GM11168 (cell line): Measurements from ENCODE around the gene DTX3.
"Not testable (repeated sequence)": the region's sequence is repeated elsewhere in the genome, so short reads cannot be mapped to it uniquely, and the experiment has no call there.

ENCODE experiments used
- in situ Hi-C: fragments of 300-500 bp; cut with MboI; formaldehyde crosslinking; loops from one replicate; pipeline ENCODE4 v1.12.0; 2022; ENCODE audit warnings: low sequenced_read_pairs; ENCODE audit not compliant: unreplicated experiment

Gene DTX3, protein sequence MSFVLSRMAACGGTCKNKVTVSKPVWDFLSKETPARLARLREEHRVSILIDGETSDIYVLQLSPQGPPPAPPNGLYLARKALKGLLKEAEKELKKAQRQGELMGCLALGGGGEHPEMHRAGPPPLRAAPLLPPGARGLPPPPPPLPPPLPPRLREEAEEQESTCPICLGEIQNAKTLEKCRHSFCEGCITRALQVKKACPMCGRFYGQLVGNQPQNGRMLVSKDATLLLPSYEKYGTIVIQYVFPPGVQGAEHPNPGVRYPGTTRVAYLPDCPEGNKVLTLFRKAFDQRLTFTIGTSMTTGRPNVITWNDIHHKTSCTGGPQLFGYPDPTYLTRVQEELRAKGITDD

DNA sequence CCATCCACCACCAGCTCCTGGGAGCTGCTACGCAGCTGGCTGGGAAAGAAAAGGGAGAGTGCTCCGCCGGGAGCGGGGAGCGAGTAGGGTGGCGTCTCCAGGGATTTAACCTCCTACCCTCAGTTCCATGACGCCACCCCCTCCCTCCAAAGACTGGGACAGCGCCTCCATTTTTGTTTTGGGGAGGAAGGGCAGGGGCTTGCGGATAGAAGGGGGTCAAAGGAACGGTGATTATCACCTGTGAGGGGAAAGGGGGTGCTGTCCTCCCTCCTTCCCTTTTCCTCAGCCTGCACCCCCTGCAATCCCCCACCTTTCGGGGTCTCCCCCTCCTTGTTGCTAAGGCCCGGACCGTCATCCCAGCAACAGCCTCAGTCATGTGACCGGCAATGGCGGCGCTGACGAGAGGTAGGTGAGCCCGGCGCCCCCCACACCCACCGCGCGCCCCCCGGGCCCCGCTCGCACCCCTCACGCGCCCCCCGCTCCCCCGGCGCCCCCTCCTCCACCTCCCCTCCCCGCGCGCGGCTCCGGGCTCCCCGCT is at the start of gene DTX3:
Gene DTX3, plus strand, starts transcription at position 371 of the 538 bp plus-strand sequence. CDS start 1,694 bp downstream, outside the sequence.
- in situ Hi-C loops, result no loop called here

DNA sequence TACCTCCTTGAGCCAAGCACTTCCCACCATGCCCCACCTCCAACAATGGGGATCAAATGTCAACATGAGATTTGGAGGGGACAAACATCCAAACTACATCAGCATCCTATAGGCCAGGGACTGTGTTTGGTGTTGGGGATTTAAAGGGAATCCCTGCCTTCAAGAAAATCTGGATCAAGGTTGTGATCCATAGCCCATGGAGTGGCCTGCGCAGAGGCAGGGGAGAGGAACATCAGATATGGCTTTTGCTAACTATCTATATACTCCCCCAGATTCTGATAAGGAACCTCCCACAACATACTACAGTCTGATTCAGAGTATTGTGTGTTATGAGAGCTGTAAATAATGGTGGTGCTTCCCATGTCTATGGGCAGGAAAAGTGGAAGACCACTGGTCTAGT is 49.7 kb upstream of the DTX3 start:
- in situ Hi-C loops, result no loop called here

DNA sequence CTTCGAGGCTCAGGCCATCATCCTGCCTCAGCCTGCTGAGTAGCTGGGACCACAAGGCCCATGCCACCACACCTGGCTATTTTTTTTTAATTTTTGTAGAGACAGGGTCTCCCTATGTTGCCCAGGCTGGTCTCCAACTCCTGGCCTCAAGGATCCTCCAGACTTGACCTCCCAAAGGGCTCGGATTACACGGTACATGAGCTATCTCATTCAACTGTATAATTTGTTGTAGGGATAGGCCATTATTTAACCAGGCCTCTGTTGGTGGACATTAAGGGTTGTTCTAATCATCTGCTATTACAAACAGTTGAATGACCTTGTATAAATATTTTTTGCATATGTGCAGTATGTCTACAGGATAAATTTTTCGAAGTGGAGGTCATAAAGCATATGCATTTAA is 45.8 kb upstream of the DTX3 start:
- in situ Hi-C loops, result no loop called here

DNA sequence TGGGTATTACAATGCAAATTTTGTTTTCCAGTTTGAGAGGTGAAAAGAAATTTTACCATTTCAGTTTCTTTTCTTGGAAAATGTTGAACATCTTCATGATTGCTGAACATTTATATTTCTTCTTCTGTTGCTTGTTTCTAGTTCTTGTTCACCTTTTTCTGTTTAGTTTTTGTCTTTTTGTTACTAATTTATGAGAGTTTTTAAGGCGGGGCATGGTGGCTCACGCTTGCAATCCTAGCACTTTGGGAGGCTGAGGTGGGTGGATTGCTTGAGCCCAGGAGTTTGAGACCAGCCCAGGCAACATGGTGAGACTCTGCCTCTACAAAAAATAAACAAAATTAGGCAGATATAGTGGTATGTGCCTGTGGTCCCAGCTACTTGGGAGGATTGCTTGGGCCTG is 44.1 kb upstream of the DTX3 start:
- in situ Hi-C loops, result no loop called here

DNA sequence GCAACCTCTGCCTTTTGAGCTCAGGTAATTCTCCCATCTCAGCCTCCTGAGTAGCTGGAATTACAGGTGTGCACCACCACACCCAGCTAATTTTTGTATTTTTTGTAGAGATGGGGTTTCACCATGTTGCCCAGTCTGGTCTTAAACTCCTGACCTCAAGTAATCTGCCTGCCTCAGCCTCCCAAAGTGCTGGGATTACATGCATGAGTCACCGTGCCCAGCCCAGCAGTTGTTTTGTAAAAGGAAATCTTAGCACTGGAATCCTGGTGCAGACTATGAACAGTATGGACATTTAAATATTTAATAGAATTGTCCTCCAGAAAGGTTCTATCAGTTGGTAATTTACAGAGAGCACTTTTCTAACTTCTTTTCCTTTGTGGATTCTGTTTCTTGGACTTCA is 43.5 kb upstream of the DTX3 start:
- in situ Hi-C loops, result not testable (repeated sequence)

DNA sequence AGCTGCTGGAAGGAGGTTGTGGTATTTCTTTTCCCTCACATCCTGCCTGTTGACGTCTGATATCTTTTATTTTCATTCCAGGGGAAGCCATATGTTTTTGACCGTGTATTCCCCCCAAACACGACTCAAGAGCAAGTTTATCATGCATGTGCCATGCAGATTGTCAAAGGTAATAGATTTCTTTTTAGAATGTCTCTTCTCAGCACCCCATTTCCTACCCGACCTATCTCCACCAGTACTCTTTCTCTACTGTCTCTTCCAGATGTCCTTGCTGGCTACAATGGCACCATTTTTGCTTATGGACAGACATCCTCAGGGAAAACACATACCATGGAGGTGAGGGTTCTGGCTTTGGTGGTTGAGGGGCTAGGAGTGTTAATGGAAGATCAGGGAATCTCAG is 41.3 kb upstream of the DTX3 start:
- in situ Hi-C loops, result no loop called here

DNA sequence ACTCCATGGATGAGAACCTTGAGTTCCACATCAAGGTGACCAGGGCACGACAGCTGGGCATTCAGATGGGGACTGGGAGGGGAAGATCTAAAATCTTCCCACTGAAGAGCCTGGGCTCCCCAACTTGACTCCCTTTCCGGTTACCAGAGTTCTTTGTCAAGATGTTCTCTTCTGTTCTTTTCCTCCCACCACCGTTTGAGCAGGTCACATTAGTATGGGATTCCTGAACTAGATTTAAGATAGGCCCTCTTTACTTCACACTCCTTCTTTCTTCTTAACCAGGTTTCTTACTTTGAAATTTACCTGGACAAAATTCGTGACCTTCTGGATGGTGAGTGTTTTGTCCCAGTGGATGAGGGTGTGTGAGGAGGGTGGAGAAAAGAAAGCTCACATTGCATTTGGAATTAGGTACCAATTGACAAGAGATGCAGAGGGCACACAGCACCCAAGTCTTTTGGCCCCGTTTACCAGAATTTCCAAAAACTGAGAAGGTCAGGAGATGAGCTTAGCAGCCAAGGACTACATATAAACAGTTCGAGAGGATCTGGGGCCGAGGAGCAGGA is 40.4 kb upstream of the DTX3 start:
- in situ Hi-C loops, result no loop called here

DNA sequence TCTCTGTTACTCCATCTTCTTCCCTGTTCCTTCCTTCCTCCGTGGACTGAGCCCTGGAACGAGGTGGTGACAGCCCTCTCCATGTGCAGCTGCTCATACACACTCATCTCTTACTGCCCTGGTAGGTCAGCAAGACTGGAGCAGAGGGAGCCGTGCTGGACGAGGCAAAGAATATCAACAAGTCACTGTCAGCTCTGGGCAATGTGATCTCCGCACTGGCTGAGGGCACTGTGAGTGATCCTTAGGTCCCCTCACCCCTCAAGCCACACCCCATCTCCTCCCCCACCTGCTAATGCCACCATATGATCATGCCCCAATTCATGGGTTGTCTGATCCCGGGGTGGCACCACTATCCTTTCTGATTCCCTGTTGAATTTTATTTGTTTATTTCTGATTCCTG is 35.8 kb upstream of the DTX3 start:
- in situ Hi-C loops, result no loop called here

DNA sequence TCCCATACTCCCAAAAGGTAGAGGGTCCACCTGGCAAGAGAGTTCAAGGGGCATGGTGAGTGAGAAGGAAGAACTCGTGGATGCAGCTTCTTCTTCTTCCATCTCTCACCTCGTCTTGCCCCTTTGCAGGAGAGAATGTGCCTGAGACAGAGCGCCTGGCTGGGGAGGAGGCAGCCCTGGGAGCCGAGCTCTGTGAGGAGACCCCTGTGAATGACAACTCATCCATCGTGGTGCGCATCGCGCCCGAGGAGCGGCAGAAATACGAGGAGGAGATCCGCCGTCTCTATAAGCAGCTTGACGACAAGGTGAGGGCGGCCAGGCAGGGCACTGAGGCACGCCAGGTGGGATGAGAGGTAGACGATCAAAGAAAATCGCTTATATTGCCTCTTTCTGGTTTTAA is 34.8 kb upstream of the DTX3 start:
- in situ Hi-C loops, result no loop called here

DNA sequence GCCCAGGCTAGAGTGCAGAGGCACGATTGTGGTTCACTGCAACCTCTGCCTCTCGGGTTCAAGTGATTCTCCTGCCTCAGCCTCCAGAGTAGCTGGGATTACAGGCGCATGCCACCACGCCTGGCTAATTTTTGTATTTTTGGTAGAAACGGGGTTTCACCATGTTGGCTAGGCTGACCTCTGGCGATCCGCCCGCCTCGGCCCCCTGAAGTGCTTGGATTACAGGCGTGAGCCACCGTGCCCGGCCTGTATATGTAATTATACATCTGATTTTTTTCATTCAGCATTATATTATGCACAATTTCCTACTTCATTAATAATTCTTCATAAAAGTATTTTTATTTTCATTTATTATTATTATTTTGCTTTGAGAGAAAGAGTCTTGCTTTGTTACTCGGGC is 34.2 kb upstream of the DTX3 start:
- in situ Hi-C loops, result not testable (repeated sequence)

DNA sequence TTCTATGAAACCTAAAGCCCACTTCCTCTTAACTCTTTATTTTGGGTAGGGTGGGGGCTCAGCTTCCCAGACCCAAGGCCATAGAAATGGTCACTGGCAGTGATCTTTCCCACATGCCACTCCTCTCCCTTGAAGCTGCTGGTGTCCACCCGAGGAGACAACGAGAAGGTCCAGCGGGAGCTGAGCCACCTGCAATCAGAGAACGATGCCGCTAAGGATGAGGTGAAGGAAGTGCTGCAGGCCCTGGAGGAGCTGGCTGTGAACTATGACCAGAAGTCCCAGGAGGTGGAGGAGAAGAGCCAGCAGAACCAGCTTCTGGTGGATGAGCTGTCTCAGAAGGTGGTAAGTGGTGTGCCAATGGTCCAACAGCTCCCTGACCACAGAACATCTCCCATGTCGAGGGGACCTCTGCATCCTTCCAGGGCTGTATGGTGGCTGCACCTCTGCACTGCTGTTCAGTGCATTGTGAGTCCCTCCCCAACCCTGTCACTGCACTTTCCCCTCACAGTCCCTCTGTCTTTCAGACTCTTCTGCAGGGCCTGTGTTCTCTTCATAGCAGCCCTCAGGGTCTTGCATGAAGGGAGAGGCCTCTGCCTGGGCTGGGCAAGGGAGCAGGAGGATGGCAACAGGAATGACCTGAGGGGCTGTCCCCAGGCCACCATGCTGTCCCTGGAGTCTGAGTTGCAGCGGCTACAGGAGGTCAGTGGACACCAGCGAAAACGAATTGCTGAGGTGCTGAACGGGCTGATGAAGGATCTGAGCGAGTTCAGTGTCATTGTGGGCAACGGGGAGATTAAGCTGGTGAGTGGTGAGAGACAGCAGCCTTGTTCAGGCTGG is 32.5 kb upstream of the DTX3 start:
- in situ Hi-C loops, result no loop called here

DNA sequence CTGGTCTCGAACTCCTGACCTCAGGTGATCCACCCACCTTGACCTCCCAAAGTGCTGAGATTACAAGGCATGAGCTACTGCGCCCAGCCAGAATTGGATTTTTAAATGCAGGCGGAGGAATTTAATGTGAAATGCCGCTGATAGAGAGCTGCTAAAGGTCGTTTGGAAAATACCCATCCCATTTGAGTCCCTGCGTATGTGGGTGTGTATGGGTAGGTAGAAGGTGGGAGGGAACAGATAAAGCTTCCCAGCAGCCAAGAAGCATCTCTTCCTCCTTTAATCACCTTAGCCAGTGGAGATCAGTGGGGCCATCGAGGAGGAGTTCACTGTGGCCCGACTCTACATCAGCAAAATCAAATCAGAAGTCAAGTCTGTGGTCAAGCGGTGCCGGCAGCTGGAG is 29.8 kb upstream of the DTX3 start:
- in situ Hi-C loops, result no loop called here

DNA sequence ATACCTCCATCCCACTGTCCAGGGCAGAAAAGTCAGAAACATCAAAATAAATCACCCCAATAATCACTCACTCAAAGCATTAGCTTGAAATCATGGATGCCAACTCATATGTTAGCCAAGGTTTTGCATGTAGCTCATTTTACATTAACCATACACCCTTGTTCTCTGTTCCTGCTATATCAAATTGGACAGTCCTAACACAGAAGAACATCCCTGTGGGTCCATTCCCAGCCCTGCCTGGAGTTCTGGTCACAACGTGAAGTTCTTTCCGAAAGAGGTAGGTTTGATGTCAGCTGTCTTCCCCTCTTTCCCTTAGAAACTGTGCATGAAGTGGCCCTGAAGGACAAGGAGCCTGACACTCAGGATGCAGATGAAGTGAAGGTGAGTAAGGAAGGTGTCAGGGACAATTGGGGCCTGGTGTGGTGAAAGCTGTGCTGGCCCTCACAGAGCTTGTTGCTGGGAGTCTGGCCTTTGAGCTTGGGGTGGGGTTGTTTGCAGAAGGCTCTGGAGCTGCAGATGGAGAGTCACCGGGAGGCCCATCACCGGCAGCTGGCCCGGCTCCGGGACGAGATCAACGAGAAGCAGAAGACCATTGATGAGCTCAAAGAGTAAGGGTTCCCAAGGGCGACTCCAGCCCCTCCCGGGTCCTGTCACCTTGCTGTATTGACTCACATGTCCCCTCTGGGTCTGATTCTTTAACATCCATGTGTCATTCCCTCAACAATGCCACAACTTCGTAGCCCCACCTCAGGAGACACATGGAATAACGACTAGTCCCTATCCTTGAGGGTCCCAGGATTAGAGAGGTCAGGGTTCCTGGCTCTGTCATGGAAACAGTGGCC is 28.6 kb upstream of the DTX3 start:
- in situ Hi-C loops, result no loop called here

DNA sequence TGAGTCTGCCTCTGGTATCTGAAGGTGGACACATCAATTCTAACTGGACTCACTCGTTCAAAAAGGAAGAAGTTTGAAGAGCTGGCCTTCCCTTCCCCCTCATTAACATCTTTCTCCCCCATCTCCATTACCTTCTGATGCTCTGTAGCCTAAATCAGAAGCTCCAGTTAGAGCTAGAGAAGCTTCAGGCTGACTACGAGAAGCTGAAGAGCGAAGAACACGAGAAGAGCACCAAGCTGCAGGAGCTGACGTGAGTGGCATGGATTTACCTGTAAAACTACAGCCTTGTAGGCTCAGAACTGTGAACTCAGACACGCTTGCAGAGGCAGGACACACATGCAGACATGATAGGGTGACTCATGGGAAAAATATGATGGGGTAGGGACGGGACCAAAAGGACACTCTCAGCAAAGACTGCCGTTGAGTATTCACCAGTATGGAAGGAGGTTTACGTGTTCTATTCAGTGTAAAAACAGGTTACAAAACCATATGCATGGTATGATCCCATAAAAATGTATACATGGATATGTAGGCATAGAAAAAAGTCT is 27.9 kb upstream of the DTX3 start:
- in situ Hi-C loops, result no loop called here

DNA sequence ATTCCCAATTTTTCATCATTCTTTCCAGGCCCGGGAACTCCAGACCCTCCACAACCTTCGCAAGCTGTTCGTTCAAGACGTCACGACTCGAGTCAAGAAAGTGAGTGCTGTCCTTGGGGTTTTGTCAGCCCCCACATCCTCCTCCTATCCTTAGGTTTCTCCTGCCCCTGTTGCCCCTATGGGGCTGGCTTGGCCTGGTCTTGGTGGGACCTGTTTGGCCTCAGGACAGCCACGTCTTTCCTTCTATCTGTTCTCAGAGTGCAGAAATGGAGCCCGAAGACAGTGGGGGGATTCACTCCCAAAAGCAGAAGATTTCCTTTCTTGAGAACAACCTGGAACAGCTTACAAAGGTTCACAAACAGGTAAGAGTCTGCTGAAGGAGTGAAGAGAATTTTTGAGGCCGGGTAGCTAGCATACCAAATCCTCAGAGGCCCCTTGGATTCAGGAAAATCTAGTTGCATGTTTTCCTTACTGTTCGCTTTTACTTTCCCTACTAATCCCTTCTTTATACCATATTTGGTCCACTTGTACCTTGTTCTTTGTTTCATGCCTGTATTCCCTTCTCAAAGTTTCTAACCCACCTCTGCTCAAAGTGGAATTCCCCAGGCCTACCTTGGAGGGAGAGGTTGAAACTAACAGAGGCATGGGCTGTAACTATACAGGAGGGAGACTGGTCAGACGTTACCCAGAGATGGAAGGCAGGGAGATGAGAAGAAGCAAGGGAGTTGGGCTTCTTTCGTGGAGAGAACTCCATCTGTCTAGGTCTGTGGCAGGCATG is 26.5 kb upstream of the DTX3 start:
- in situ Hi-C loops, result no loop called here

DNA sequence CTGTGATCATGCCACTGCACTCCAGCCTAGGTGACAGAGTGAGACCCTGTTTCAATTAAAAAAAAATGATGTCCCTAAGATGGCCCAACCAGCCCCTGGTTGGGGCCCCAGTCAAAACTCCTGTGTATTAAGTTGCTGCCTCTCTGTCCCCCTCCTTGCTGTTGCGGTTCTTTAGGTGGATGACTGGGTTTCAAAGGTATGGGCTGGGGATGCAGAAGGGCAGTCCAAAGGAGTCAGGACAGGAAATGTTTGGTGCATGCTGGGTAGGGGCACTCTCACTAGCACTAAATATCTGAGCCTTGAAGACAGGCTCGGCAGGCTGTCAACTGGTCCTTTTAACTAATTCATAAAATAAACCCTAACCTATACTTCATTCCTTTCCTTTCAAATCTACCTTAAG is 25.6 kb upstream of the DTX3 start:
- in situ Hi-C loops, result no loop called here

DNA sequence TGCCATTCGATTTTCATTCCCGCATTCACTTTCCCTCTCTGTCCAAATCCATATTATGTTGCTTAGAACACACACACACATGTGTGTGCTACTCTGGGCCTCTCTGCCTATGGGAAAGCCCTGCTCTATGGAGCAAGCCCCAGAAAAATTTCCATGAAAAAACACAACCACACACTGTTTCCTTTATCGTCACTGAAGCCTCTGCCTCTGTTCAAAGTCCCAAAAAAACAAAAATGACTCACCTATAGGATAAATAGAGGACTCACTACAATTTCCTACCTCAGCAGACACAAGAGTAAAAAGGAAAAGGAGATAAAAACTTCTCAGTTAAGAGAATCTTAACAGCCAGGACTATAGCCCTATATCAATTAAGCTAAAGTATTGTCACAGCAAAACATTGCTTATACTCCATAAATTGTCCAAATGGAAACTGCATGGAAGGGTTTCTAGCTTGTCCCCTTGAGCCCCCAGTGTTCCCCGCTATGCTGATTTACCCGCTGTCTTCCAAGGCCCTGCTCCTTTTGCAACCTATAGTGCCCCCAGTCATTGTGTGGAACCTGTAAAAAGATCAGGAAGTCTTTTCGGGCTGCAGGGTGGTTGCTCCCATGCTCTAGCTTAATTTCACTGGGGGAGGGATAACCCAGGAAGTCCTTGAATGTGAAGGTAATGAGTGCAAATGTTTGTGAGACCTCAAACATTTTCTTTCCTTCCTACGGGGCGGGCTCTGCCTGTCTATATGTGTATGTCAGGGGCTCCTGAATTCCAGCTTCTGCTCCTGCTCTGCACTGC is 24.8 kb upstream of the DTX3 start:
- in situ Hi-C loops, result no loop called here

DNA sequence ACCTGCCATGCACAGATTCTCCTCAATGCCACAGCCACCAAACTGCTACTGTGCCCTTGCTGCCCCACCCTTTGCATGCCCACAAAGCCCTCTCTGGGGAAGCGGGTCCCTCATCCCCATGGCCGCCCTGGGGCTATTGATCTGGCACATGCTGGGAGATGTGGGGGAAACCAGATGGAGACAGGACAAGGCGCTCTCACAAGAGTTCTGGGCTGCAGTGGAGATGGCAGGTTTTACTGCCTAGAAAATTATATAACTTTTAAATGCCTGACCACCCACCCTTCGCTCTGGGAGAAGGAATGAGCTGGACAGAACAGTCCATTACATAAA is 24.2 kb upstream of the DTX3 start:
- in situ Hi-C loops, result no loop called here

DNA sequence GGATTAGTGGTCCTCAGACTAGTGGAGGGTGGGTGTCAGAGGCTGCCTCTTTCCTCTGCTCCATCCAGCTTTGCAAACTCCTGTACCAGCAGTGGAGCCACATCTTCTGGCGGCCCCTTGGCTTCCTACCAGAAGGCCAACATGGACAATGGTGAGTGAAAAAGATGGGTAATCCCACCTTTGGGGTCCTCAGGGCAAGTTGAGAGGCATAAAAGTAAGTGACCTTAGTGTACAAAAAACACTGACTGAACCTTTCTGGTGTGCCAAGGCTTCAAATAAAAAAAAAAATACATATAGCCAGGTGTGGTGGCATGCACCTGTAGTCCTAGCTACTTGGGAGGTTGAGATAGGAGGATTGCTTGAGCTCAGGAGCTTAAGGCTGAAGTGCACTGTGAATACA is 22.8 kb upstream of the DTX3 start:
- in situ Hi-C loops, result no loop called here
